Measurements from ENCODE around the gene NEDD4L.
A peak's percentile ranks its signal among the peaks of the same experiment; 100 is the strongest.

Gene NEDD4L

DNA sequence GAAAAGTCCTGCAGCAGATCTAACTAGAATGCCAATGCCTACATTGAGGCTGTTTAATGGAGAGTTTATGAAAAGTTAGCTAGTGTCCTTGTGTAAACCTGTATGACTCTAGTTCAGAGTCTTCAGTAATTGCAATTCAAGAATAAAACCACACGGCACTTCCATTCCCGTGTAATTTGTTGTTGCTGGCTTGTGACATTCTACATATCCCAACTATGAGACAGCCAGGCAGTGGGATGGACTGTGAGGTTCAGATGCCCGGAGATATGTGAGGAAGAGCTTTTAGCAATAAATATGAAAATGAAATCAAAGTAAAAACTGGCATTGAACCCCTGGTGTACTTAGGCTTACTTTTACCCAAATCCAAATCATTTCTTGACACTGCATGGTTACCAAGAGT lies 263.4 kb downstream of the NEDD4L start:
- Mint-ChIP-seq H3K4me1 (ENCODE audit: low read depth) (peaks cover 50% of the 10 kb centered on the region), H3K27me3 (no peaks in the 10 kb centered on the region), H3K27ac (no peak overlapping the region), H3K36me3 (peaks cover 2% of the 10 kb centered on the region), H3K4me3 (no peak overlapping the region), H3K9me3 (ENCODE audit: low read depth) (no peaks in the 10 kb centered on the region)

- no peak overlapping the region for H3K4me3 Mint-ChIP-seq
- peaks cover 45% of the 10 kb centered on the region for H3K4me1 Mint-ChIP-seq (ENCODE audit: low read depth)
- H3K27ac Mint-ChIP-seq = no peak overlapping the region
- H3K27me3 Mint-ChIP-seq = no peaks in the 10 kb centered on the region
- H3K36me3 Mint-ChIP-seq = peaks cover 2% of the 10 kb centered on the region
- no peaks in the 10 kb centered on the region for H3K9me3 Mint-ChIP-seq (ENCODE audit: low read depth)
These were observed 264.4 kb downstream of the NEDD4L start for GRCh38 chr18:58308463-58308862.

- Mint-ChIP-seq H3K9me3 (ENCODE audit: low read depth) (no peaks in the 10 kb centered on the region), H3K4me1 (ENCODE audit: low read depth) (peaks cover 41% of the 10 kb centered on the region), H3K36me3 (peaks cover 2% of the 10 kb centered on the region), H3K4me3 (no peak overlapping the region), H3K27ac (no peak overlapping the region), H3K27me3 (no peaks in the 10 kb centered on the region)
These were observed 265.1 kb downstream of the NEDD4L start for GRCh38 chr18:58309099-58309498.

DNA sequence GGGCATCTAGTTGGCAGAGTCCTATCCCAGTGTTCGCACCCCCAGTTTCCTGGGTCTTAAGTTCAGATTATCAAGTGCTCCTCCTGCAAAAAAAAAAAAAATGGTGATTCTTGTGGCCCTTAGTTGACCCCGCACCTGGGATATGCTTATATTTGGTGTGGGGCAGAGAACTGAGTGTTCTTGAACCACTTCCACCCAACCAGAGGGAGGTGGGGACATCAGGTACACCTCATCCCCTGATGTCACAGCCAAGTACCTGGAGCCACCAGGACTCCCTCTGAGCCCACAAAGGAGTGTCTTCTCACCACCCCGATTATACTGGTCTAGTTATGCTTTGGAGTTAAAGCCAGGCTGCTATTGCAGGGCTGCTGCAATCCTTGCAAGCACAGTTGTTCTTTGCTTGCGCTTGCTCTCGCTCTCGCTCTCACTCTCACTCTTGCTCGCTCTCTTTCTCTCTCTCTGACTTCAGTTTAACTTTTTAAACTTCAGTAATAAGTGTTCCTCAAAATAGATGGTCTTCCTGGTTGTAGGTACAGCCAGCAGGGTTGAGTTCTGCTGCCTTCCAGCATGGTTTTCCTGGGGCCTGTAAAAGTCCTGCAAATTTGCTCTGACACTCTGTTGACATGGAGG lies 265.7 kb downstream of the NEDD4L start:
- no peaks in the 10 kb centered on the region for H3K27me3 Mint-ChIP-seq
- peak overlapping the region; percentile 37 for H3K27ac Mint-ChIP-seq
- peaks cover 2% of the 10 kb centered on the region for H3K36me3 Mint-ChIP-seq
- no peaks in the 10 kb centered on the region for H3K9me3 Mint-ChIP-seq (ENCODE audit: low read depth)
- peaks cover 41% of the 10 kb centered on the region for H3K4me1 Mint-ChIP-seq (ENCODE audit: low read depth)
- H3K4me3 Mint-ChIP-seq = no peak overlapping the region

DNA sequence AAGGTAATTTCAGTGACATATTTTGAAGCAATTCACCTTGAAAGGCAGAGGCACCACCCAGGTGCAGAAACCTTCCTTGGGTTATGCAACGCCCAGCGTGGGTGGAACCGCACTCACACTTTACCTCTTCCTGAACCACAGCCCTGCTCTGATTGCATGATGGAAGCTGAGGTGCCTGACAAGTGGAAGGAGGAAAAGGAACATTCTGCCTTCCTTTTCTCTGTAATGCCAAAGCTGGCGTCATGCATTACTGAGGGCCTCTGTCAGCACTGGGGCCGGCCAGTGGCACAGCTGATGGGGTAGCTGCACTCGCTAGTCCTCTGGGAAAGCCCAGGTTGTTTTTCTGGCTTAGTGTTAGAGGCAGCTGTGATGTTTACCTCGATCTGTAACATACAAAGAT lies 266.5 kb downstream of the NEDD4L start:
- no peaks in the 10 kb centered on the region for H3K27me3 Mint-ChIP-seq
- H3K4me1 Mint-ChIP-seq (ENCODE audit: low read depth) = peaks cover 41% of the 10 kb centered on the region
- H3K4me3 Mint-ChIP-seq = peak overlapping the region; percentile 43
- H3K27ac Mint-ChIP-seq = peak overlapping the region; percentile 55
- no peaks in the 10 kb centered on the region for H3K9me3 Mint-ChIP-seq (ENCODE audit: low read depth)
- peaks cover 2% of the 10 kb centered on the region for H3K36me3 Mint-ChIP-seq

DNA sequence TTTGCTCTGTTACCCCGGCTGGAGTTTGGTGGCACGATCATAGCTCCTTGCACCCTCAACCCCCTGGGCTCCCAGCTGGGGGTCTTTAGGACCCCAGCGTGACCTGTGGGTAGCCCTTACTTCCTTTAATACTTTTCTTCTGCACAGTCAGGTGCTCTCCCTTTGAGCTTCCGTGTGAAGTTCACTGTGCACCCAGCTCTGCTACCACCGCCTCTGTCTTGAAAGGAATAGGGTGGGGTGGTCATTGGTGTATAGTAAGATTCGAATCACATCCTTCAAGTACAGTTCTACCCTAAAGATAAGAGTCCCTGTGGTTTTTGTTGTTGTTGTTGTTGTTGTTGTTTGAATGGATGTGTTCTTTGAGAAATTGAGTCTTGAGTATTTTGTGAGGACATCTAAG lies 267.4 kb downstream of the NEDD4L start:
- Mint-ChIP-seq H3K9me3 (ENCODE audit: low read depth) (no peaks in the 10 kb centered on the region), H3K27ac (no peak overlapping the region), H3K4me3 (no peak overlapping the region), H3K36me3 (no peaks in the 10 kb centered on the region), H3K4me1 (ENCODE audit: low read depth) (peaks cover 42% of the 10 kb centered on the region), H3K27me3 (no peaks in the 10 kb centered on the region)

GRCh38 chr18:58313491-58314032 lies 269.5 kb downstream of the NEDD4L start:
- no peak overlapping the region for H3K4me3 Mint-ChIP-seq
- no peak overlapping the region for H3K27ac Mint-ChIP-seq
- H3K9me3 Mint-ChIP-seq (ENCODE audit: low read depth) = no peaks in the 10 kb centered on the region
- H3K36me3 Mint-ChIP-seq = no peaks in the 10 kb centered on the region
- H3K4me1 Mint-ChIP-seq (ENCODE audit: low read depth) = peaks cover 57% of the 10 kb centered on the region
- H3K27me3 Mint-ChIP-seq = no peaks in the 10 kb centered on the region

DNA sequence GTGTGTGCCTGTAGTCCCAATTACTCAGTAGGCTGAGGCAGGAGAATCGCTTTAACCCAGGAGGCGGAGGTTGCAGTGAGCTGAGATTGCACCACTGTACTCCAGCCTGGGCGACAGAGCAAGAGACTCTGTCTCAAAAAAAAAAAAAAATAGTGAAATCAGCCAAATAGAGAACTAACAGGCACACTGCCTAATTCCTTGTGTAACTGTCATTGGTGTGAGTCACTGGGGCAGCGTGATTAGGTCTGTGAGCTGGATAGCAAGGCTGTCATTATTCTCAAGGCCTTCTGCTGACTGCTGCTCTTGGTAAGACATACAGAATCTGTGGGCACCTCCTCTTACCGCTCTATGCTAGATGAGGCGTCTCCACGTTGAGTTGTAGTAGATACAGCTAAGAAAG lies 270.3 kb downstream of the NEDD4L start:
- Mint-ChIP-seq H3K9me3 (ENCODE audit: low read depth) (no peaks in the 10 kb centered on the region), H3K36me3 (no peaks in the 10 kb centered on the region), H3K27ac (no peak overlapping the region), H3K27me3 (no peaks in the 10 kb centered on the region), H3K4me1 (ENCODE audit: low read depth) (peaks cover 53% of the 10 kb centered on the region), H3K4me3 (no peak overlapping the region)

DNA sequence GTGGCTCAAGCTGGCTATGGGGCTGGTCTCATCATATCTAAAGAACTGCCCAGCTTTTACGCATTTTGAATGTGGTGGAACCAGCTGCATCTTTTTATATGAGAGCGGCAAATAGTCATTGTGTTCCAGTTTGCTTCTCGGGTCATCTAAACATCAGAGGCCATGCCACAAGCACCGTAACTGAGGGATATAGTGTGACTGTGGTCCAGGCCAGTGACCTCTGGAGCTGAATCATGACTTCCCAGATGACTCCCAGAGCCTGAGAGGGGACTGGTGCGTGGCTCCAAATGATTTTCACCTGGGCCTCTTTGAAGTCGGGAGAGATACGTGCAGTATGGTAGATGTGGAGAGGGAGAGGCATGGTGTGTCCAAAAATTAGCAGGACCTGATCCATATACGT lies 271.0 kb downstream of the NEDD4L start:
- no peaks in the 10 kb centered on the region for H3K36me3 Mint-ChIP-seq
- peaks cover 45% of the 10 kb centered on the region for H3K4me1 Mint-ChIP-seq (ENCODE audit: low read depth)
- H3K9me3 Mint-ChIP-seq (ENCODE audit: low read depth) = no peaks in the 10 kb centered on the region
- no peak overlapping the region for H3K4me3 Mint-ChIP-seq
- peaks cover under 1% of the 10 kb centered on the region for H3K27me3 Mint-ChIP-seq
- no peak overlapping the region for H3K27ac Mint-ChIP-seq

GRCh38 chr18:58315739-58316215 lies 271.8 kb downstream of the NEDD4L start:
- no peak overlapping the region for H3K27ac Mint-ChIP-seq
- H3K9me3 Mint-ChIP-seq (ENCODE audit: low read depth) = no peaks in the 10 kb centered on the region
- peaks cover 38% of the 10 kb centered on the region for H3K4me1 Mint-ChIP-seq (ENCODE audit: low read depth)
- peaks cover 2% of the 10 kb centered on the region for H3K27me3 Mint-ChIP-seq
- no peaks in the 10 kb centered on the region for H3K36me3 Mint-ChIP-seq
- no peak overlapping the region for H3K4me3 Mint-ChIP-seq

GRCh38 chr18:58316396-58317342 lies 272.6 kb downstream of the NEDD4L start:
- peaks cover 2% of the 10 kb centered on the region for H3K27me3 Mint-ChIP-seq
- H3K9me3 Mint-ChIP-seq (ENCODE audit: low read depth) = no peaks in the 10 kb centered on the region
- H3K27ac Mint-ChIP-seq = no peak overlapping the region
- no peaks in the 10 kb centered on the region for H3K36me3 Mint-ChIP-seq
- H3K4me3 Mint-ChIP-seq = no peak overlapping the region
- peaks cover 34% of the 10 kb centered on the region for H3K4me1 Mint-ChIP-seq (ENCODE audit: low read depth)

GRCh38 chr18:58319719-58320118 lies 275.7 kb downstream of the NEDD4L start:
- Mint-ChIP-seq H3K36me3 (peaks cover 2% of the 10 kb centered on the region), H3K27ac (no peak overlapping the region), H3K4me1 (ENCODE audit: low read depth) (peaks cover 31% of the 10 kb centered on the region), H3K27me3 (peaks cover 2% of the 10 kb centered on the region), H3K4me3 (no peak overlapping the region), H3K9me3 (ENCODE audit: low read depth) (no peaks in the 10 kb centered on the region)

DNA sequence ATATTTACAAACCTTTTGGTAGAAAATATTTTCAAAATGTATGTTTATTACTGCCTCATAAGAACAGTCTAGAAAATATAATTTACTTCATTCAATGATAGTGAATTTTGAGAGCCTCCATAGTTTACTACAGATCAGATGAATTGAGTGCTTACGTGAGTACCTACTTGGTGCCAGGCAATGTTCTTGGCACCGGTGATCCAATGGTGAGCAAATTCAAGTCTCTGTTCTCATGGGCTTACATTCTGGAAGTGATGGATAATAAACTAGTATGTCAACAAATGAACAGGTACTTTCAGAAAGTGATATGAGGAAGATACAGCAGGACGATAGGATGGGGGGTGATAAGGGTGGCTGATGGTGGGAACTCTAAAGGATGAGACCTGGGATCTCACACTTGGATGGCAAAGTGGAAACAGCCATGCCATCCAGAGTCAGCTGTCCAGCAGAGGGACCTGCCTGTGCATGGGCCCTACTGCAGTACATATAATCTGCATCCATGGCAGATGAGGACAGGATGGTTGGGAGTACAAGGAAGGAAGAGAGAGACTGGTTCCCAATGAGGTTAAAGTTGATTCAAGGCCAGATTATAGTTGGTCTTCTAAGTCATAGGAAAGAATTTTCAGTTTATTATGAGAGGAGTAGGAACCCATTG lies 277.0 kb downstream of the NEDD4L start:
- Mint-ChIP-seq H3K27me3 (peaks cover 2% of the 10 kb centered on the region), H3K9me3 (ENCODE audit: low read depth) (no peaks in the 10 kb centered on the region), H3K4me1 (ENCODE audit: low read depth) (peaks cover 31% of the 10 kb centered on the region), H3K36me3 (peaks cover 2% of the 10 kb centered on the region), H3K27ac (no peak overlapping the region), H3K4me3 (no peak overlapping the region)

DNA sequence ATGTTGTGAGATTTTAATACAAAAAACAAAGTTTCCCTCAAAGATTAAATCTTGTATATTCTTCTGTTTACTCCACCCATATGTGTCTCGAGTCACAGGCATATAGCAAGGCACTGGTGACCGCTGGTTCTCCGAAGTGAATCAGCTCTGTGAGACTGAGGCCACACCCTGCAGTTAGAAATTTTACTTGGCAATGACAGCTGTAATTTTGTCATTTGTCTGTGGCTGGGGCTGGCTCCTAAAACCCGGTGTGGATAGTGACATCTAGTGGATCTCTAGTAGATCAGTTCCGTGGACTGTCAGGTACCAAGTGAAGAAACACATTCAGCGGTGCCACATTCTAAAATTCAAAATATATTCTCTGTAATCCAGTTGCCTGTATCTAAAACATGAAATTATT lies 278.0 kb downstream of the NEDD4L start:
- H3K27me3 Mint-ChIP-seq = peaks cover 2% of the 10 kb centered on the region
- no peaks in the 10 kb centered on the region for H3K9me3 Mint-ChIP-seq (ENCODE audit: low read depth)
- peaks cover 22% of the 10 kb centered on the region for H3K4me1 Mint-ChIP-seq (ENCODE audit: low read depth)
- no peak overlapping the region for H3K4me3 Mint-ChIP-seq
- H3K27ac Mint-ChIP-seq = no peak overlapping the region
- peaks cover 2% of the 10 kb centered on the region for H3K36me3 Mint-ChIP-seq

- Mint-ChIP-seq H3K4me3 (no peak overlapping the region), H3K27ac (no peak overlapping the region), H3K4me1 (ENCODE audit: low read depth) (peaks cover 18% of the 10 kb centered on the region), H3K27me3 (peaks cover 2% of the 10 kb centered on the region), H3K9me3 (ENCODE audit: low read depth) (no peaks in the 10 kb centered on the region), H3K36me3 (peaks cover 2% of the 10 kb centered on the region)
These were observed 278.4 kb downstream of the NEDD4L start for GRCh38 chr18:58322464-58322863.
